GM19099 (cell line): ENCODE data around the gene SHMT2.

ENCODE experiments used
- POLR2A ChIP-seq: IDR thresholded peaks from 3 replicates; pipeline ENCODE4 v1.6.1; 2011; ENCODE audit warnings: low read depth; ENCODE audit not compliant: insufficient read length; ENCODE audit errors: extremely low read depth

SHMT2 gene

GRCh38 chr12:57194253-57194652 lies 35.3 kb upstream of the SHMT2 start:
- no peak for TF ChIP-seq POLR2A

- TF ChIP-seq POLR2A, result no peak
Measured at GRCh38 chr12:57195186-57195585, 34.3 kb upstream of the SHMT2 start.

- TF ChIP-seq POLR2A, result no peak
Measured at GRCh38 chr12:57195611-57196371, 33.7 kb upstream of the SHMT2 start.

GRCh38 chr12:57196439-57196838 lies 33.1 kb upstream of the SHMT2 start:
- no peak for TF ChIP-seq POLR2A

GRCh38 chr12:57196956-57197355 lies 32.6 kb upstream of the SHMT2 start:
- TF ChIP-seq POLR2A, result no peak

GRCh38 chr12:57198329-57198728 lies 31.2 kb upstream of the SHMT2 start:
- no peak for TF ChIP-seq POLR2A

GRCh38 chr12:57199191-57199590 lies 30.3 kb upstream of the SHMT2 start:
- TF ChIP-seq POLR2A, result no peak

- TF ChIP-seq POLR2A, result no peak
Measured at GRCh38 chr12:57200497-57200896, 29.0 kb upstream of the SHMT2 start.

GRCh38 chr12:57201219-57201618 lies 28.3 kb upstream of the SHMT2 start:
- no peak for TF ChIP-seq POLR2A

- TF ChIP-seq POLR2A, result no peak
Measured at GRCh38 chr12:57201631-57202030, 27.9 kb upstream of the SHMT2 start.

GRCh38 chr12:57202321-57202720 lies 27.2 kb upstream of the SHMT2 start:
- TF ChIP-seq POLR2A, result no peak

GRCh38 chr12:57203201-57203600 lies 26.3 kb upstream of the SHMT2 start:
- TF ChIP-seq POLR2A, result no peak

- TF ChIP-seq POLR2A, result no peak
Measured at GRCh38 chr12:57203791-57204190, 25.7 kb upstream of the SHMT2 start.

- no peak for TF ChIP-seq POLR2A
Measured at GRCh38 chr12:57204454-57204853, 25.1 kb upstream of the SHMT2 start.

- TF ChIP-seq POLR2A, result no peak
Measured at GRCh38 chr12:57205186-57205585, 24.3 kb upstream of the SHMT2 start.

GRCh38 chr12:57205931-57206330 lies 23.6 kb upstream of the SHMT2 start:
- TF ChIP-seq POLR2A, result no peak
